SK-N-SH (cell line): Measurements from ENCODE around the gene SLC7A8. TPM values are rescaled to one million over a fixed set of nuclear protein-coding genes. Genes with fewer than 3 reads are reported as not detected.

Experiments used
- CTCF ChIA-PET: fragments of 300-600, 350-600 bp; formaldehyde crosslinking; extraction: SDS; loops from one replicate; lab custom pipeline; 2021; lab: Yijun Ruan, JAX
- POLR2A ChIA-PET: fragments of 350-600 bp; sonication (Branson Sonifier 250); formaldehyde crosslinking; extraction: SDS; loops from one replicate; lab custom pipeline; 2020; ENCODE audit warnings: antibody characterized with exemption, inconsistent platforms; lab: Yijun Ruan, JAX
- DNase-seq: peaks from one replicate; pipeline ENCODE4 v3.0.0; 2012
- H2AFZ ChIP-seq: fragments of 200-600 bp; sonication (generic); 2 replicates; pipeline ENCODE4 v1.8.1; 2016; ENCODE audit warnings: antibody characterized with exemption, mild to moderate bottlenecking, low read depth
- H3F3A ChIP-seq: fragments of 200-600 bp; sonication (generic); replicated peaks from 2 replicates; pipeline ENCODE3; 2016; ENCODE audit warnings: antibody characterized with exemption, mild to moderate bottlenecking; ENCODE audit not compliant: insufficient read depth
- H3K27ac ChIP-seq, 2 experiments: fragments of 200-500 bp in 1 of 2; fragments of 200-600 bp in 1 of 2; sonication (Bioruptor generic) in 1 of 2; sonication (generic), shearing (Covaris generic) in 1 of 2; 2 replicates each; pipeline versions ENCODE4 v1.5.1 to v1.6.1; 2014 to 2016; ENCODE audit warnings: low read depth in 2 of 2, inconsistent platforms in 1 of 2, low read length in 1 of 2, mild to moderate bottlenecking in 1 of 2, mixed read lengths in 1 of 2
- H3K27me3 ChIP-seq: fragments of 200-600 bp; sonication (generic), shearing (Covaris generic); 2 replicates; pipeline ENCODE4 v1.6.1; 2016; ENCODE audit warnings: mixed run types; ENCODE audit not compliant: insufficient read depth
- H3K36me3 ChIP-seq, 2 experiments: fragments of 200-500 bp in 1 of 2; fragments of 200-600 bp in 1 of 2; sonication (Bioruptor generic) in 1 of 2; sonication (generic) in 1 of 2; replicated peaks in 1 of 2; 2 replicates each; pipeline versions ENCODE3 to v1.5.1; 2014 to 2016; ENCODE audit warnings: low read length in 1 of 2, mild to moderate bottlenecking in 1 of 2; ENCODE audit not compliant: insufficient read depth in 2 of 2, control insufficient read depth in 1 of 2
- H3K4me1 ChIP-seq, 2 experiments: fragments of 200-500 bp in 1 of 2; fragments of 200-600 bp in 1 of 2; sonication (Bioruptor generic) in 1 of 2; sonication (generic), shearing (Covaris generic) in 1 of 2; 2 replicates each; pipeline versions ENCODE4 v1.5.1 to v1.6.1; 2014 to 2016; ENCODE audit warnings: low read depth in 1 of 2, low read length in 1 of 2, mixed run types in 1 of 2; ENCODE audit not compliant: insufficient read depth in 2 of 2, control insufficient read depth in 1 of 2
- H3K4me2 ChIP-seq: fragments of 200-600 bp; sonication (generic), shearing (Covaris generic); 2 replicates; pipeline ENCODE4 v1.6.1; 2017; ENCODE audit warnings: mixed run types
- H3K4me3 ChIP-seq, 2 experiments: fragments of 200-500 bp in 1 of 2; fragments of 200-600 bp in 1 of 2; sonication (Bioruptor generic) in 1 of 2; sonication (generic), shearing (Covaris generic) in 1 of 2; 2 replicates each; pipeline versions ENCODE4 v1.5.1 to v1.8.1; 2014 to 2016; ENCODE audit warnings: low read depth in 2 of 2, inconsistent platforms in 1 of 2, low read length in 1 of 2, mild to moderate bottlenecking in 1 of 2, mixed read lengths in 1 of 2, moderate library complexity in 1 of 2
- H3K79me2 ChIP-seq: fragments of 200-600 bp; sonication (generic); 2 replicates; pipeline ENCODE4 v1.8.1; 2017; ENCODE audit warnings: mild to moderate bottlenecking; ENCODE audit not compliant: insufficient read depth
- H3K9ac ChIP-seq: fragments of 200-600 bp; sonication (generic); 2 replicates; pipeline ENCODE4 v1.6.1; 2017; ENCODE audit warnings: mixed run types
- H3K9me2 ChIP-seq: fragments of 200-600 bp; sonication (generic); 2 replicates; pipeline ENCODE4 v1.6.1; 2017; ENCODE audit warnings: mixed run types
- H3K9me3 ChIP-seq: fragments of 200-600 bp; sonication (generic); 2 replicates; pipeline ENCODE4 v1.6.1; 2017; ENCODE audit warnings: mixed run types, mild to moderate bottlenecking, moderate library complexity
- H4K20me1 ChIP-seq: fragments of 200-600 bp; sonication (generic); 2 replicates; pipeline ENCODE4 v1.6.1; 2017; ENCODE audit warnings: mild to moderate bottlenecking, mixed run types; ENCODE audit not compliant: insufficient read depth
- EZH2phosphoT487 ChIP-seq: fragments of 200-600 bp; sonication (generic); IDR thresholded peaks from 2 replicates; pipeline ENCODE4 v1.6.1; 2017; ENCODE audit warnings: low read depth, mixed run types, mild to moderate bottlenecking, antibody characterized with exemption, moderate library complexity, borderline replicate concordance
- FOSL2 ChIP-seq: IDR thresholded peaks from 2 replicates; pipeline ENCODE4 v1.4.0; 2012; ENCODE audit warnings: low read depth, mild to moderate bottlenecking, moderate library complexity, borderline replicate concordance
- FOXM1 ChIP-seq: IDR thresholded peaks from 2 replicates; pipeline ENCODE4 v1.4.0; 2012; ENCODE audit warnings: low read depth, mild to moderate bottlenecking
- IRF3 ChIP-seq: fragments of 150-350 bp; IDR thresholded peaks from 2 replicates; pipeline ENCODE4 v1.6.1; 2016; ENCODE audit warnings: mild to moderate bottlenecking, low read depth, low read length
- JUND ChIP-seq: IDR thresholded peaks from 2 replicates; pipeline ENCODE4 v1.4.0; 2012
- MAX ChIP-seq: IDR thresholded peaks from 2 replicates; pipeline ENCODE4 v1.4.0; 2012; ENCODE audit warnings: low read depth
- REST ChIP-seq: IDR thresholded peaks from 2 replicates; pipeline ENCODE4 v1.6.1; 2012; ENCODE audit warnings: mild to moderate bottlenecking, low read depth, low read length, moderate library complexity
- RXRA ChIP-seq: IDR thresholded peaks from 2 replicates; pipeline ENCODE4 v1.4.0; 2012; ENCODE audit warnings: low read depth, mild to moderate bottlenecking, borderline replicate concordance
- SIN3A ChIP-seq: IDR thresholded peaks from 2 replicates; pipeline ENCODE4 v1.6.1; 2012; ENCODE audit warnings: low read depth, mild to moderate bottlenecking, low read length, moderate library complexity, borderline replicate concordance
- USF1 ChIP-seq: IDR thresholded peaks from 2 replicates; pipeline ENCODE4 v1.4.0; 2012; ENCODE audit warnings: low read depth, borderline replicate concordance
- USF2 ChIP-seq: fragments of 150-350 bp; IDR thresholded peaks from 2 replicates; pipeline ENCODE4 v1.6.1; 2017; ENCODE audit warnings: antibody characterized with exemption, low read length, low read depth, borderline replicate concordance
- WGBS: methylation state at CpG from one replicate; pipeline ENCODE4 v1.1.6; 2017; ENCODE audit warnings: low lambda C conversion rate; 5-methylcytosine and 5-hydroxymethylcytosine counted together
- polyA plus RNA-seq, 3 experiments: library from polyadenylated mRNA; depleted of rRNA; stranded (reverse); fragments of >200 nt; gene quantifications; 2 replicates each; pipeline ENCODE4 v1.2.3, GENCODE V29; 2012

SLC7A8 gene
- polyA plus RNA-seq, 1 of the 3 experiments (the other 2 are of a cell fraction): 1.4 TPM

GRCh38 chr14:23112359-23113178, 70.9 kb downstream of the SLC7A8 start:
- TF ChIP-seq REST (no peak), USF1 (no peak), SIN3A (no peak), JUND (no peak), USF2 (no peak), IRF3 (no peak), RXRA (no peak), EZH2phosphoT487 (no peak), MAX (no peak), FOXM1 (no peak), FOSL2 (no peak)
- H3K4me1 ChIP-seq: peaks cover 0 to 14% of the 10 kb centered on the region in 2 experiments; a peak in 3 of 4 replicates
- H3K9me2 ChIP-seq: no peaks in the 10 kb centered on the region
- no peak for DNase-seq
- H3K9ac ChIP-seq: no peak overlapping the region
- ChIA-PET CTCF (interaction anchor here (0.6 to 19.7 kb wide), 8 partner anchors 8 to 71 kb away, joined by 3 to 495 read pairs (median 4); partner anchors contain the start of genes ACIN1, C14orf119, CEBPE and SLC7A8), POLR2A (interaction anchor here (1.7 kb wide), 1 partner anchor 18 kb away, joined by 6 read pairs; the partner anchor contains the start of genes ACIN1 and C14orf119)
- H3F3A ChIP-seq: peaks cover 3% of the 10 kb centered on the region
- 58% methylated on average over 12 of the region's 12 CpGs for WGBS
- no peaks in the 10 kb centered on the region for H4K20me1 ChIP-seq
- no peak overlapping the region for H2AFZ ChIP-seq
- H3K4me3 ChIP-seq: no peak overlapping the region
- peaks cover 11% of the 10 kb centered on the region; the same call in 1 of the 2 replicates for H3K27me3 ChIP-seq
- H3K4me2 ChIP-seq: no peak overlapping the region
- no peaks in the 10 kb centered on the region for H3K79me2 ChIP-seq
- no peaks in the 10 kb centered on the region for H3K36me3 ChIP-seq
- H3K9me3 ChIP-seq: no peaks in the 10 kb centered on the region
- no peak overlapping the region for H3K27ac ChIP-seq
